DMS79 (cell line): ENCODE measurements around the gene SCTR.

Experiments
- DNase-seq: peaks from one replicate; lab custom pipeline; 2025; lab: John Stamatoyannopoulos, UW

Gene SCTR

DNA sequence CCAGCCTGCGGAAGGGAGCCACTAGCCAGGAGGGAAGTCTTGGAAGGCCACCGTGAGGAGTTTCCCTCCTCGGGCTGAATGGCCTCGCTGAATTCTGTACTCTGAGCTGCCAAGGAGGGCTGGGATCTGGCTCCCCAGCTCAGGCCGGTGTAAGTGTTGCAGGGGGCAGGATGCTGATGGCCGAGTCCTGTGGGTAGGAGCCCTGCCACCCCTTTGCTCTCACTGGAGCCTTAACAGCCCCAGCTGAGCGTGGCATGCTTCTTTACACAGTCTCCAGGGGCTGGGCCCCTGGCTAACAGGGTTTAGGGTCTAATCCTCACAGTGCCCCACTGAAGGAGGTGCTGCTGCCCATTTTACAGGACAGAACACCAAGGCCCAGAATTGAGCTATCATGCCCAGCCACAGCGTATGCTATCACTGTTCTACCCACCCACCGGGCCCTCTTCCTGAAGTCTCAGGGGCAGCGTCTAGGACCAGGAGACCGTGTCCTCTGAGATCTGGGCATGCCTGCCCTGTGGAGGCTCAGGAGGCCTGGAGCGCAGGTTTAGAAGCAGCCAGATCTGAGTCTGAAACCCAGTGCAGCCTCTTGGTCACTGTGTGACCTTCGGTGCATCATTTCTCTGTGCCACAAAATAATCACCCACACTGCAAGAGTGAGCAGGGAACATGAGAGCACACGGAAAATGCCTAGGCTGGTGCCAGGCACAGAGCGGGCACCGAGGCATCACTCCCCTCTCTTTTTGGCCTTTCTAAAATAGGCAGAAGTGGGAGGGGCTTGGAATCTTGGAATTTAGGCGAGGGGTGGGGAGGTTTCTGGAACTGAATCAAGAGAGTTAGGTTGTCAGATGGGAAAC lies 49.7 kb downstream of the SCTR start:
- DNase-seq = no peak

DNA sequence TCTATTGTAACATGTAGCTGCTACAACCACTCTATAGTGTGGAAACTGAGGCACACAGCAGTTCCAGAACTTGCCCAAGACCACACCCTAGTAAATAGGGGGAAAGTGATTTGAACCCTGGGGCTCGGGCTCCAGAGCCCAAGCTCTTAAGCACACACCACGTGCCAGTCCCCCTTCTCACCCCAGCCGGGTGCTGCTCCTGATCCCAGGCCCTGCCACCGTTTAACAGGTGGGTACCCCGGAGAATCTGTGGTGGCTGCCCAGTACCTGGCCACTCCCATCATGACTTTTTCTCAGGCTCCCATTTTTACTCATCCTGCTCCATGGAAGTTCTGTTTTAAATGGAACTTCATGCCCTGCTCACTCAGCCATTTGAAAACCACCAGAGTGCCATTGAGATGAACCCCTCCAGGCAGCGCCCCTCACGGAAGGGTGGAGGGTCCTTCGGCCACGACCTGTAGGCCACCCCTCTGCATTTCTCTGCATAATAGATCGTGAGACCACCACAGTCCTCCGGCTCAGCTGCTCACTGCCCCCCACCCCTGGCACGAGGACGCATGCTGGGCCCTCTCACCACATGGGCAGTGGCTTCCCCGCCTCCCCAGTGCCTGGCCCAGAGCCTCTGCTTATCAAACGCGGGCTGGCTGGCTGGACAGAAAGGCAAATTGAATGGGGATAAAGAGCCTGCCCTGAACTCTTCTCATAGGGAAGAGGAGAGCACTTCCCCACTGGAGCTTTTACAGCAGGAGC lies 50.5 kb downstream of the SCTR start:
- no peak for DNase-seq

DNA sequence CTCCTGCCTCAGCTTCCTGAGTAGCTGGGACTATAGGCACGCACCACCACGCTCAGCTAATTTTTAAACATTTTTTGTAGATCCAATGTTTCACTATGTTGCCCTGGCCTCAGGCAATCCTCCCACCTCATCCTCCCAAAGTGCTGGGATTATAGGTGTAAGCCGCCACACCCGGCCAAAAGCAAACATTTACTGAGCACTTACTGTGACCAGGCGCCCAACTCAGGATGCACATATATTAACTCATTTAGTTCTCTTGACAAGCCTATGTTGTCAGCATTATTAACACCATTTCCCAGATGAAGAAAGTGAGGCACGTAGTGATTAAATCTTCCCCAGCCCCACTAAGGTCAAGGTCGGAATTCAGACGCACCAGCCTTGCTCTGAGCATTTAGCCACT lies 51.5 kb downstream of the SCTR start:
- no peak for DNase-seq

DNA sequence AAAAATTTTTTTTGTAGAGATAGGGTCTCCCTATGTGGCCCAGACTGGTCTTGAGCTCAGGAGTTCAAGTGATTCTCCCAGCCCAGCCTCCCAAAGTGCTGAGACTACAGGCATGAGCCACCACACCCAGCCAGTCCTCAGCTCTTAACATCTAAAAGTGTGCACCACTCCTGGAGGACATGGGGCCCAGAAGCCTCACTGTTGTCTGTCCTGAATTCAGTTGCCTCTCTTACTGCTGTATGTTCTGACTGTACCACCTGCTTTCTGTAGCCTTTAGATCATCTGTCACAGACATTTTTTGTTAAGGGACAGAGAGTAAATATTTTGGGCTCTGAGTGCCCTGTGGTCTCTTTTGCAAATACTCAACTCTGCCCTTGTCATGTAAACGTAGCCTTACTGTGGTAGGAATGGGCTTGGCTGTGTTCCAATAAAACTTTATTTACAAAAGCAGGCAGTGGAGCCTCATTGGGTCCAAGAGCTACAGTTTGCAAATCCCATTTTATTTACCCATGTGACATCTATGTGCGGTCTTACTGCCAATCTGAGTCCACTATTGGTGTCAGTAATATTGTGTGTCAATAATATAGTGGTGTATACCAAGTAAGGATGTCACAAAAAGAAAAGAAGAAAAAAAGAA lies 54.5 kb downstream of the SCTR start:
- peak; percentile 77 for DNase-seq

DNA sequence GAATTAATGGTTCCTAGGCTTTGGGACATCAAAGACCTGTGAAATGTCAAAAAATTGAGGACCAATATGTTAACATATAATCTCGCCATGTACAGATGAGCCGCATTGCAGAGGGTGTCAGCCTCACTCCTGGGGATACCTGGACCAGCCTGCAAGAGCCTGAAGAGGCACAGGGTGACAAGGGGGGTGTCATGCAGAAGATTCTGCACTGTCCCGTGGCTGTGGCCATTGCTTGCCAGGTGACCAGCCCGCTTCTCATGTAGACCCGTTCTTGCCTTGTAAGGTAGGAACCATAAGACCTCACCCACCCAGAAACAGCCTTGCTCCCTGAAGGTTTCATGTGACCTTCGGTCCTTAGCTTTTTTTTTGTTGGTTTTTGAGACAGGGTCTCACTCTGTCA lies 55.2 kb downstream of the SCTR start:
- DNase-seq = no peak

DNA sequence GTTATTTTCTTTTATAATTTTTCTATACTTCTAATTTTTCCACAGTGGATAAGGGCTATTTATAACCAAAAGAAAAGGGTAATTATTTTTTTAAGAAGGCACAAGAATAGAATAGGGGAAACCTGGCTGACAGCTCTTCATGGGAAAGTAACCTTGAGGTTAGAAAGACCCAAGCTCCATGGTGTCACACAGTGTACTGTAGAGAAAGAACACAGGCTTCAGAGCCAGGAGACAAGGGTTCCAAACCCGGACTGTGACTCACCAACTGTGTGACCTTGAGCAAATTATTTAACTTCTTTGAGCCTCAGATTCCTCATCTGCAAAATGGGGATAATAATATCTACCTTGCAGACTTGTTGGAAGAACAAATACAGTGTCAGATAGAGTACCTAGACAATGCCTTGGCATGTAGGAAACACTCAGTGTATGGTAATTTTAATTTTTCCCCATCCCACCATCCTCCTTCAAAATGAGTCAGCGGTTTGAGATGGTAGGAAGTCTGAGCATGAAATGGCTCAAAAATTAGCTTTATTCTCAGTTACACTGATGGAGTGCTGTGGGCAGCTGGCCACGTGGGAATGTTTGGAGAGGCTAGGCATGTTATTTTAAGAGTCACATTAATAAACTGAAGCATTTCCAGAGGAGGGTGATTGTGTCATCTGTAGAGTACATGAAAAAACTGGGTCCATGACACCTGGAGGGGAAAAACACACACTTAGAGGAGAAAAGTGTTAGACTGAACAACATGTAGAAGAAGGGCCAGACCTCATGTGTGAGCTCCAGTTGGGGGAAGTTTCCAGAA lies 55.9 kb downstream of the SCTR start:
- DNase-seq = no peak

DNA sequence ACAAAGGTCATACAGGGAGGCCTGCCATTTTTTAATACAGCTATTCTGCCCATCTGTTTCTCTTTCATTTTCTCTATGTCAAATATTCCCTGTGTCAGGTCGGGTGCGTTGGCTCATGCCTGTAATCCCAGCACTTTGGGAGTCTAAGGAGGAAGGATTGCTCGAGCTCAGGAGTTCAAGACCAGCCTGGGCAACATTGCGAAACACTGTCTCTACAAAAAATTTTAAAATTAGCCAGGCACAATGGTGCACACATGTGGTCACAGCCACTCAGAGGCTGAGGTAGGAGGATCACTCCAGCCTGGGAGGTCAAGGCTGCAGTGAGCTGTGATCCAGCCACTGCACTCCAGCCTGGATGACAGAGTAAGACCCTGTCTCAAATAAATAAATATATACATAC lies 57.9 kb downstream of the SCTR start:
- no peak for DNase-seq

DNA sequence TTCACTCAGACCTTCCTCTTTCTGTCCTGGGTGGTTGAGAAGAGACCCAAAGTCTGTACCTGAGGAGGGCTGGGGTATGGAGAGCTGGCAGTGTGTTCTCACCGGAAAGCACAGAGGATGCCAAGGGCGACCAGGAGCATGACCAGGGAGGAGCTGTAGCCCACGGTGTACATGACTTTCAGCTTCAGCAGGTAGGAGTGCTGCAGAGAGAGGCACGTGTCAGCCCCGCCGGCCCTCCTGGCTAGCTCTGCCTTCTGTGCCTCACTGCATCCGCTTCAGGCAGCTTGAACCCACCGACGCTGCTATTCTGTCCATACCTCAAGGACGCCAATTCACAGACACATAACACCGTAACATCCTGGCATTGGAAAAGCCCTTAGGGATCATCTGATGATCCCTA lies 58.6 kb downstream of the SCTR start:
- no peak for DNase-seq

DNA sequence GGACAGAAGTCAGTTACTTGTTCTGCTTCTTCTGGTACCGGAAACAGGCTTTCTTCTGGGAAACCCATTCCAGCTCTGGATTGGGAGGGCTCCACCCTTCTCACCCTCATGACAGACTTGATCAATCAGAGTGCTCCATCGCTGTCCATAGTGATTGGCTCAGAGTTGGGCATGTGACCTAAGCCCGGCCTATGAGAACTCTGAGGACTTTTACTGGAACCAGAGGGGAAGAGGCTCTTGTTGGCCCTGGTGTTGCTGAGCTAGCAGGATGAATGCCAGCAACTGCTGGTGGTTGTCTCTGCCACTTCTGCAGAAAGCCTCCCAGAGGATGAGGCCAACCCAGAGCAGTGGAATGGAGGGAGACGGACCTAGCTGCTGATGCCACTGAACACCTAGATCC lies 59.3 kb downstream of the SCTR start:
- DNase-seq = no peak

DNA sequence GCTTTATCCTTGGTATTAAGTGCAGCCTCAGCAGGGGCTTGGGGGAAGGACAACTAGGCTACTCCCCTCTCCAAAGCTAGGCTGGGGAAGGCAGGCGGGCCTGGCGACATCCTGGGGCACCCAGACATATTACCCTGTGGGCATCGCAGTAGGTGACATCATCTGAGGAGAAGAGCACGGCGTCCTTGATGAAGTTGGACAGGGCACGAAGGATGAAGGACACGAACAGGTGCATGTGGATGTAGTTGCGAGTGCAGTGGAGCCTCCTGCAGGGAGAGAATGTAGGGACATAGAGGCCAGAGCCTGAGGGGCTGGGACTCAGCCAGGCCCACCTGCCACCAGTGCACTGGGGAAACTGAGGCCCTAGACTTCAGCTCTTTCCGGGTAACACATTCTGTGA lies 60.3 kb downstream of the SCTR start:
- no peak for DNase-seq

DNA sequence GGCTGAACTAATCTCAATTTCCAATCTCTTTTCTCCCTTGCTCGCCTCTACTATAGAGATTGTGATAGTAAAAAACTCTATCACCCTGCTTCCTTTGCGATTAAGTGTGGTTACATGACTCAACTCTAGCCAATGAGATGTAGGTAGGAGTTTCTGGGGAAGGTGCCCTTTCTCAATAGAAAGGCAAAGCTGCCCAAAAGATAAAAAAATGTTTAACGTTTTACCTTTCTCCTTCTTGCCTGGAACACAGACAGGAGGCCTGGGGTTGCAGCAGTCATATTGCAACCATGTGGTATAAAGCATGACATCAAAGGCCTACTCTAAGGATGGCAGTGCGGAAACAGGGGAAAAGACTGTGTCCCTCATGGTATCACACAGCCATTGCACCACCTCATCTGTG lies 61.1 kb downstream of the SCTR start:
- no peak for DNase-seq

DNA sequence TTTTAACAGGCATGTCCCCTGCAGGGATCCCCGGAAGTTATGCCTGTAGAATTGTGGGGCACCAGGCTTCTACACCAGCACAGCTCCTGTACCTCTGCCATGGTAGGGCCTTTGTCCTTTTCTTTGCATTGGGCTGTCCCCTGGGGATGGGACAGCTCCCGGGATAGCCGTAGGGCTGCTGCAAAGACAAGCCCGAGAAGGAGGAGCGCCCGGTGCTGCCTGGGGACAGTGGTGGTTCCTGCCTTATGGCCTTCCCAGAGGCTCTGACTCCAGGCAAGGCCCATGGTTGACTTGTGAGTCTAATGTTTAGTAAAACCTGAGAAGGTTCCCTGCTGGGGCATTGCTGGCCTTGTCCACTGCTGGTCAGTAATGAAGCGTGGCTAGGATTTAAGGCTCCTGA lies 61.7 kb downstream of the SCTR start:
- no peak for DNase-seq

DNA sequence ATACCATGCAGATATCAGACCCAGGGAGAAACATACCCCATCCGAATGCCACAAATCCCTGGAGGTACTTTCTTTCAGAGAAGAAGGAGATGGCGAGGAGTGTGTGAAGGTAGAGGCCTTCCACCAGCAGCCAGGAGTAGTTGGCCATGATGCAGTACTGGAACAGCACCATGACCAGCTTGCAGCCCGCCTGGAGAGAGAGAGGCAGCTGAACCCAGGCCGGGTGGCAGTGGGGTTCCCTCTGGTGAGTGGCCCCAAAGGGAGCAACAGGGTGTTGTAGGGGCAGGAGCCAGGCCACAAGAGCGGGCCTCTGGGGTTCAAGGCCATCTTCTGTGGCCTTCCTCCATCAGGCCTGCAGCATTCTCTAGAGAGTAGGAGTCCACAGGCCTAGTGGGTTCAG lies 62.5 kb downstream of the SCTR start:
- no peak for DNase-seq

DNA sequence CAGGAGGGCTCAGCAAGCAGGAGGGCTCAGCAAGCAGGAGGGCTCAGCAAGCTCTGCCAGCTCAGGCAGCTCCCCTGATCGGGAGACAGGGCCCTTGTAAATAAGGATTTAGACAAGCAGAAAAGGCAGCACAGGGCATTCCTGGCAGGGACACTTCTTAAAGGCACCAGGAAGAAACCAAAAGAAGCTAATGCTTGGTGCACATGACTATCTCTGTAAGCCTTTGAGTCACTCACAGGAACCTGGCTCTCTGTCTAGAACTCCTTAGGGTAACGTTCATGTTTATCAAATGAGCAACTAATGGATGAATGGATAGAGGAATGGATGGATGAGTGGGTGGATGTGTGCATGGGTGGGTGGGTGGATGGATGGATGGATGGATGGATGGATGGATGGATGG lies 64.2 kb downstream of the SCTR start:
- DNase-seq = no peak

DNA sequence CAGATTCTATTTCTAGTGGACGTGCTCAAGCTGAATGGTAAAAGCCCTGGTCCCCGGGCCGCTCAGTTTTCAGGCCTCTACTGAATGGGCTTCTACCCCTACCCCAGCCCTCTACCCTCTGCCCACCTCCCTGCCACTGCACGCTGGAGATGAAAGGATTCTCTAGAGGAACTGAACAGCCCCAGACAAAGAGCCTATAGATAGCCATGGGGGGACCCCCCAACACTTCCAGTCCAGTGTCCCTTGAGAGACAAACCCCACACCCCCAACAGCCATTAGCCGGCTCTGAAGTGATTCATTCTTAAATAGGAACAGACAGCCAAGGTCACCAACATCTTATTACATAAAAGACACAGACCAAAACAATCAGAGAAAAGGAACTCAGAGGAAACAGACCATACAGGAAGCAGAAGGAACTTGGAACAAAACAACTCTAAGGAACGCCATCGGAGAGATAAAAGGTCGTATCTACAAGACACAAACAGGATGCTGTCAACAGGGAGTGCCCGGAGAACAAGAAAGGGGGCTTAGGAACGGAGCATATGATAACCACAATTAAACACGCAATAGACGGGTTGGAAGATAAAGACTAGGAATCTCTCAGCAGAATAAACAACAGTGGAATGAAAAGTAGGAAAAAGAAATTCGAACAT lies 69.1 kb downstream of the SCTR start:
- no peak for DNase-seq

DNA sequence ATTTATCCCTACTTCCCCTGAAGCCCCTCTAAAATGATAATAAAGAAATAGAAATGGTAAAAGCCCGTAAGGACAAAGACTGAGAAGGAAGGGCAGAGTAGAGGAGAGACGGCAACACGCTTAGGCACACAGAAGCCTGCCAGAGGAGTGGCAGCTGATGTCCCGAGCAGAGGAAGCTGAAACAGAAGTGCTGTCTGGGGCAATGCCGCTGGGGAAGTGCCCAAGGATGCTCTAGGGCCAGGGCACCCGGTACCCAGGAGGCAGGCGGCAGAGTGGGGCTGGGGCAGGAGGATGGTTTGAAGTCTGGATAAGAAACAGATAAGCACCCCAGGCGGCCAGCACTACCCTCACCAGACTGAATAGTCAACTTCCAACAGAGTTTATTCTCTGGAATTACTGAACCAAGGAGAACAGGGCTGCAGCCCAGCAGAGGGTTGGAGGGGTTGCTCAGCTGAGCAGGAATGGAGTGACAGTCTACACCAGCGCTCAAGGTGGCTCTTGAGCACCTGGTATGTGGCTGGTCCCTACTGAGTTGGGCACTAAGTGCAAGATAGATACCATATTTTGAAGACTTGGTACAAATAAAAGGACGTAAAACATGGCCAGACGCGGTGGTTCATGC lies 70.2 kb downstream of the SCTR start:
- no peak for DNase-seq

DNA sequence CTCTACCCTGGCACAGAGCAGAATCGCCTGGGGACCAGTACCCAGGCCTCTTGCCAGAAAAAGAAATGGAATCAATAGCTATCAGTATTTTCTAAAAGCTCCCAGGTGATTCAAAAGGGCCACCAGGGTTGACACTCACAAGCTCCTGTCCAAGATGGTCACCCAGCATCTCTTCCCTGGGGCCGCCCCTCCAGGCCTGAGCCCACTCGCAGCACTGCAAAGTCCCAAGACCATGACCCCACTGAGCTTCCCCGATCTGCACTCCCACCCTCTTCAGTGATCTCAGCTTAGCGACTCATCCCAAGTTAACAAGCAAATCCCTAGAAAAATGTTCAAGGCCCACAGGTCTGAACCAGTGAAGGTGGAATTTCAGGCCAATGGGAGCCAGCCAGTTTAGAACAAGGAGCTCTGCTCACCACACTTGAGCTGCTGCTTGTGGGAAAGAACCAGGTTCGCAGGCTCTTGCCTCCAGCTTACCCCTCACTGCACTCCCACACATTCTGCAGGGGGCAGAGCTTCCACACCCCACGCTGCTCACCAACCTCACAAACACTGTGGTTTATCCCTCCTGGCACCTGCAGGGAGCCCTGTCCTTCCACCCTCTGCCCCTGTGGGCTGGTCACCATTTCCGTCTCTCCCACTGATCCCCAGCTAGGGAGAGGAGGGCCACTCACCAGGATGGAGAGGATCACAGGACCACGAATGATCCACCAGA lies 72.8 kb downstream of the SCTR start:
- no peak for DNase-seq

DNA sequence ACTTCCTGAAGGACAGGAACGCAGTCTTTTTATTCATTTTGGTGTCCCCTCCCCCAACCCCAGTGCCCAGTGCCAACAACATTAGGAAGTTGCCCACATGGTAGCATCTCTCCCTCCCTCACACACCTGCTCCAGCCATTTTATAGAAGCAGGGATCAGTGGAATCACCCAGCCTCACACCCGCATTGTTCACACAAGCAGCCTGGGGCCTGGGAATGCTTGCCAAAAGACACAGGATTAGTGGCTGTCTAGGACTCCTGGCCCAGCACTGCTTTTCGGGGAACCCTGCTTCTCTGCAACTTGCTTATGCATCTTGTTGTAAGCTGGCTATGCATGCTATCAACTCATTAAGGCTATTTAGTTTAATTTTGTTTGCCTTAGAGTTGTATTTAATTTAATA lies 74.8 kb downstream of the SCTR start:
- DNase-seq = no peak

DNA sequence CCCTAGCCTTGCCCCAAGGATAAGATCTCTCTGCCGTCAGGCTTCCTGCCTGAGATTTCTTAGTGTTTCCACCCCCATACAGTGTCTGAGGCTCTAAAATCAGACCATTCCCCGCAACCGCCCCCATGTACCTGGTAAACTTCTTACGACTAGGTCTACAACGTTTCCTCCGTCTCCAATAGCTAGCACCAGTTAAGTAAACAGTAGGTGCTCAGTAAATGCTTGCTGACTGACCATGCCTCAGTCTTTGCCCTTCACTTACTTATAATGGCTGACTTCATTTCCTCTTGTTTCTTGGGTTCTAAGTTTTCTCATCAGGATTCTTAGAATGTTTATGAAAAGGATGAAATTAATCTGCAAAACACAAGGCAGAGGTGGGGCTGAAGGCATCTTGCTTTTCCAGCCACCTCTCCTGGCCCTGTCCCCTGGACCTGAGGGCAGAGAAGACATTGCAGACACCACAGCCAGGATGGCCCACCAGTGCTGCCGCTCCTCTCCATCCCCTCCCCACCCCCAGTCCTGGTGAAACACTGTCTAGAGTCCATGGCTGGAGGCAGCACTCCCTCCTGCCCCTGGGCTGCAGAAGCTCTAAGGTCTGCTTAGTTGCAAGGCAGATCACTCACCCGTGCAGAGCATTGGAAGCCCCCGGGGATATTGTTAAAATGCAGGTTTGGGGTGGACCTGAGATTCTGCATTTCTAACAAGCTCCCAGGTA lies 75.7 kb downstream of the SCTR start:
- DNase-seq = no peak

DNA sequence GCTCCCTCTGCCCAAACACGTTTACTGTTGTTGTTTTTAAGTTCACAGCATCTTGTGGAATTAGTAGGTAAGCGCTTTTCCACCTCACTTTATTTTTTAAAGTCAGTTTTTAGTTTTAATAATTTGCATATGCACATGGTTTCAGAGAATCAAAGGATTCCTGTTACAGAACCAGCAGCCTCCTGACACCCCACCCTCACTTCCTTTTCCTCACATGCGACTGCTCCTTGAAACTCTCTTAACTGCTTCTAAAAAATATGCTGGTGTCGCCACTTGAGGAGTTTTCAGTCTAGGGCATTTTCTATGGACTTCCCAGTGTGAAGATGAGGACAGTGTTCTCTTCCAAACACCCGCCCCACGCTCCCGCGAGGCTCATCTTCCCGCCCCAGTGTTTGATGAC lies 78.2 kb downstream of the SCTR start:
- no peak for DNase-seq
